ENCODE data around the gene VSNL1.

The VSNL1 gene

GRCh38 chr2:17664534-17664933 is 124.0 kb downstream of the VSNL1 start:
- Histone ChIP-seq H3K4me1 (ENCODE audit: insufficient read depth, low read length, poor library complexity, severe bottlenecking) (no peaks in the 10 kb centered on the region), H4K20me1 (ENCODE audit: insufficient read depth, low read length, poor library complexity, severe bottlenecking) (no peaks in the 10 kb centered on the region), H2AFZ (ENCODE audit: low read length) (no peak overlapping the region), H3K9me2 (replicated peaks; ENCODE audit: low read depth, low read length) (no peaks in the 10 kb centered on the region), H3K27me3 (ENCODE audit: insufficient read depth, low read length, poor library complexity, severe bottlenecking) (no peaks in the 10 kb centered on the region), H3K4me2 (ENCODE audit: low read depth, low read length, poor library complexity, severe bottlenecking) (no peak overlapping the region), H3K79me2 (ENCODE audit: insufficient read depth, low read length) (no peaks in the 10 kb centered on the region), H3K9me3 (ENCODE audit: insufficient read depth, low read depth, low read length) (no peaks in the 10 kb centered on the region), H3K4me3 (ENCODE audit: low read length, poor library complexity, severe bottlenecking) (no peak overlapping the region), H3K9ac (ENCODE audit: low read depth, low read length, poor library complexity, severe bottlenecking) (no peak overlapping the region), H3F3A (ENCODE audit: low read depth) (no peaks in the 10 kb centered on the region), H3K36me3 (ENCODE audit: insufficient read depth, low read length) (peaks cover 25% of the 10 kb centered on the region)
- TF ChIP-seq EZH2phosphoT487 (IDR thresholded peaks at IDR 0.05; ENCODE audit: borderline replicate concordance) (no peak), CTCF (conservative IDR thresholded peaks at IDR 0.05; ENCODE audit: low read length) (no peak)

GRCh38 chr2:17667898-17668297 is 127.4 kb downstream of the VSNL1 start:
- Histone ChIP-seq H3K4me3 (ENCODE audit: low read length, poor library complexity, severe bottlenecking) (no peak overlapping the region), H3F3A (ENCODE audit: low read depth) (no peaks in the 10 kb centered on the region), H3K36me3 (ENCODE audit: insufficient read depth, low read length) (peaks cover 31% of the 10 kb centered on the region), H3K4me1 (ENCODE audit: insufficient read depth, low read length, poor library complexity, severe bottlenecking) (no peaks in the 10 kb centered on the region), H3K9ac (ENCODE audit: low read depth, low read length, poor library complexity, severe bottlenecking) (no peak overlapping the region), H2AFZ (ENCODE audit: low read length) (no peak overlapping the region), H3K79me2 (ENCODE audit: insufficient read depth, low read length) (no peaks in the 10 kb centered on the region), H3K9me2 (replicated peaks; ENCODE audit: low read depth, low read length) (no peaks in the 10 kb centered on the region), H3K9me3 (ENCODE audit: insufficient read depth, low read depth, low read length) (no peaks in the 10 kb centered on the region), H4K20me1 (ENCODE audit: insufficient read depth, low read length, poor library complexity, severe bottlenecking) (no peaks in the 10 kb centered on the region), H3K27me3 (ENCODE audit: insufficient read depth, low read length, poor library complexity, severe bottlenecking) (no peaks in the 10 kb centered on the region), H3K4me2 (ENCODE audit: low read depth, low read length, poor library complexity, severe bottlenecking) (no peak overlapping the region)
- no peak for TF ChIP-seq EZH2phosphoT487 (IDR thresholded peaks at IDR 0.05; ENCODE audit: borderline replicate concordance)
- TF ChIP-seq CTCF (conservative IDR thresholded peaks at IDR 0.05; ENCODE audit: low read length), result no peak

GRCh38 chr2:17672583-17673317 is 132.3 kb downstream of the VSNL1 start:
- H3K36me3 ChIP-seq (ENCODE audit: insufficient read depth, low read length), result peaks cover 16% of the 10 kb centered on the region; the same call in 1 of the 2 replicates
- no peaks in the 10 kb centered on the region for H4K20me1 ChIP-seq (ENCODE audit: insufficient read depth, low read length, poor library complexity, severe bottlenecking)
- TF ChIP-seq CTCF (conservative IDR thresholded peaks at IDR 0.05; ENCODE audit: low read length), result no peak; the same call in 1 of the 2 replicates
- no peak for TF ChIP-seq EZH2phosphoT487 (IDR thresholded peaks at IDR 0.05; ENCODE audit: borderline replicate concordance)
- H2AFZ ChIP-seq (ENCODE audit: low read length), result no peak overlapping the region
- H3K4me2 ChIP-seq (ENCODE audit: low read depth, low read length, poor library complexity, severe bottlenecking), result no peak overlapping the region
- no peaks in the 10 kb centered on the region for H3F3A ChIP-seq (ENCODE audit: low read depth)
- no peaks in the 10 kb centered on the region for H3K9me2 ChIP-seq (replicated peaks; ENCODE audit: low read depth, low read length)
- H3K27me3 ChIP-seq (ENCODE audit: insufficient read depth, low read length, poor library complexity, severe bottlenecking), result no peaks in the 10 kb centered on the region
- H3K9ac ChIP-seq (ENCODE audit: low read depth, low read length, poor library complexity, severe bottlenecking), result no peak overlapping the region
- no peak overlapping the region for H3K4me3 ChIP-seq (ENCODE audit: low read length, poor library complexity, severe bottlenecking)
- H3K79me2 ChIP-seq (ENCODE audit: insufficient read depth, low read length), result no peaks in the 10 kb centered on the region
- H3K9me3 ChIP-seq (ENCODE audit: insufficient read depth, low read depth, low read length), result no peaks in the 10 kb centered on the region
- no peaks in the 10 kb centered on the region for H3K4me1 ChIP-seq (ENCODE audit: insufficient read depth, low read length, poor library complexity, severe bottlenecking)

All from Loucy (cell line).